GM03348 (cell line): ENCODE data around the gene MYO7B.
"Not testable (repeated sequence)": the region's sequence is repeated elsewhere in the genome, so short reads cannot be mapped to it uniquely, and the experiment has no call there.

Source experiments
- DNase-seq: peaks from one replicate; pipeline ENCODE4 v3.0.0; 2012; ENCODE audit warnings: low spot score

MYO7B gene

DNA sequence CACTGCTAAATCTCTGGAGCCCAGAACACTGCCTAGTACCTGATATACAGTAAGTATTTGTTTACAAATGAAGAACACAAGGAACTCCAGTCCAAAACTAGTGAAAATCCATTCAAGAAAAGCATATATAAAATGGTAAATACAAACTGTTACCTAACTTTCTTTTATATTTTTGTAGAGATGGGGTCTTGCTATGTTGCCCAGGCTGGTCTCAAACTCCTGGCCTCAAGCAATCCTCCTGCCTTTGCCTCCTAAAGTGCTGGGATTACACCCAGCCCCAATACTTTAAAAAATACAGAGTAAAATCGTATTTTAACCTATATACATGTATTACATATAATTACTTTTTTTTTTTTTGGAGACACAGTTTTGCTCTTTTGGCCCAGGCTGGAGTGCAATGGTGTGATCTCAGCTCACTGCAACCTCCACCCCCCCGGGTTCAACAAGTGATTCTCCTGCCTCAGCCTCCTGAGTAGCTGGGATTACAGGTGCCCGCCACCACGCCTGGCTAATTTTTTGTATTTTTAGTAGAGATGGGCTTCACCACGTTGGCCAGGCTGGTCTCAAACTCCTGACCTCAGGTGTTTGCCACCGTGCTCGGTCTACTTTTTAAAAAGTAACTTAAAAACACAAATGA, 11.2 kb upstream of the MYO7B start:
- not testable (repeated sequence) for DNase-seq

DNA sequence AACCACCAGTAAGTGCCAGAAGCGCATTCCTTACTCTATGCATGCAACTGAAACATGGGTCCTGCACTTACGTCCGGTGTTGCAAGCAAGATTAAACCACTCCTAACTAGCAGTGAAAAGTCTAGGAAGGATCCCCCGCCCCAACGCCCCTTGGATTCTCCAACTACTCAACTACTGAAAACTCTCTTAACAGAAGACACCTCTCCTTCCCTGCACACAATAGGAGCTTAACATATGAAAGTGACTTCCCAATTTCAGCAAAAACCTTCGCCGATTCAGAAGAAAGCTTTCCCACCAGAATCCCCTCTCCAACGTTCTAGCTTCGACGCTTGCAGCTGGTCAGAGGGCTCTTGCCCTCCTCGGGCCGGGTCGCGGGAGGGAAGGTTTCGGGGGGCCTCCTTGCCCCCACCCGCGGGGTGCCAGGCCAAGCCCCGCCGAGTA, 9.8 kb upstream of the MYO7B start:
- DNase-seq = peak; percentile 63

- peak; percentile 96 for DNase-seq
Measured at GRCh38 chr2:127526132-127527000, 9.1 kb upstream of the MYO7B start, which contains the start of gene IWS1. IWS1 (minus strand) TSS chr2:127526489; CDS start chr2:127526208, 281 bp downstream.

- DNase-seq = no peak
Measured at GRCh38 chr2:127527001-127527804, 8.3 kb upstream of the MYO7B start.

DNA sequence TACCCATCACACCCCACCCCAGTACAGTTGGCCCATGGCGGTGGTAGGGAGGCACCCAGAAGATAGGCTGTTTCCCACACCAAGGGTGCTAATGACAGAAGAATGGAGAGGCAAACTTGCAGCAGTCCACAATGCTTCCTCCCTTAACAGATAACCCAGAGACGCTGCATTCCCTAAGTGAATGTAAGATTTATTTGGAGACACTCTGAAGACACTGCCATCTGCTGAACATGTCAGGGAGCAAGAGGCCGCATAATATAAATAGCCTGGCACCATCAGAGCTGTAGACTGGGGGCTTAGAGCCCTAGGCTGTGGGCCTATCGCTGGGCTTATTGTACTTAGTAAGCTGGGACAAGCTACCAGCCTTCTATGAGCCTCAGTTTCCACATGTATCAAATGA, 7.0 kb upstream of the MYO7B start:
- no peak for DNase-seq

GRCh38 chr2:127529416-127529815, 6.1 kb upstream of the MYO7B start:
- not testable (repeated sequence) for DNase-seq

DNA sequence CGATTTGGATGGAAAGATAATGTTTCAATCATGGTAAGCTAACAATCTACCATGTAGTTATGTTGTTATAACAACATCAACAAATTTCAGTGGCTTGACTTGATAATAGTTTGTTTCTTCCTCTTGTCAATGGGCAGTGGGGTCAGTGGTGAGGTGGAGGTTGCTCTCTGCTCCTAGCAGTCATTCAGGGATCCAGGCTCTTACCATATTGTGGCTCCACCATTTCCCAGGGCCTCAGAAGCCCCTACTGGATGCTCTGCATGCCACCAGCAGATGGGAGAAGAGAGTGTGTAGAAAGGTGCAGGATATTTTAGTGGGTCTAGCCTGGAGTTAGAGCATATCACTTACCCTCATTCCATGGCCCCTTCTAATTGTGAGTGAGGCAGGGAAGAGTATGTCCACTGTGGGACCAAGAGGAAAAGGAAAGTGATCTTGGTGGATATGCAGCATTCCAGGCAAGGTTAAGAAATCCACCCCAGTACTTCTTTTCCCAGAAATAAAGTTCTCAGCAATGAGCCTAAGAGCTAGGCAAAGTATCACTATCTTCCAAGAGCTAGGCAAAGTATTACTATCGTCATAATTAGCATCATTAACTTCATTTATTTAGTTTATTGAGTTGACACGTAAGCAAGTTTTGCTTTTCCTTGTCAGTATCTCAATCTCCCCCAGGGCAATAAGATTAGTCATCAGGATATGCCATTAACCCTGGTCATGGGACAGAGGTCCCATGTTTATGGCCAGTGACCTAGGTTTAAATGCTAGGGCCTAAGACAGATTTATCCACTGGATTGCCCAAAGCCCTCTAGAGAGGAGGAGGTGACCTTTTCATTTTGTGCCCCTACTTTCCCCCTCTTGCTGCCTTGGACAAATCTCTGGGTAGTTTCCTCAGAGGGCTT, 5.0 kb upstream of the MYO7B start:
- no peak for DNase-seq

- peak; percentile 31 for DNase-seq
Measured at GRCh38 chr2:127531221-127531648, 4.2 kb upstream of the MYO7B start.

DNA sequence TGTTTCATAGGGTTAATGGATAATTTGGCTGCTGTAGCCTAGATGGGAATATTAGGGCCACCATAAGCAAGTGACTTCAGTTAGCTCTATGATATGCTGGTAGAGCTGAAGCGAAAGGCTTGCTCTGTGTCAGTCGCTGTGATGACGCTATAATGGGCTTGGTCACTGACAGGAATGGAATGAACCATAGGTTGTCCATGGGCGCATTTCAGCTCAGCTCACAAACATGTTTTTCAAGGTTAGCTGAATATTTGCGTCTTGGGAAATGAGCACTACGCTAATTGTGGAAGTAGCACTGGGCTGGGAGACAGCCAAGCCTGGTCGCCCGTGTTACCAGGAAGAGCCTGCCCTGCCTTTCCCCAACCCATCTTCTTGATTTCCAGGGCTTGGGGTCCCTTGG, 3.2 kb upstream of the MYO7B start:
- DNase-seq = no peak

DNA sequence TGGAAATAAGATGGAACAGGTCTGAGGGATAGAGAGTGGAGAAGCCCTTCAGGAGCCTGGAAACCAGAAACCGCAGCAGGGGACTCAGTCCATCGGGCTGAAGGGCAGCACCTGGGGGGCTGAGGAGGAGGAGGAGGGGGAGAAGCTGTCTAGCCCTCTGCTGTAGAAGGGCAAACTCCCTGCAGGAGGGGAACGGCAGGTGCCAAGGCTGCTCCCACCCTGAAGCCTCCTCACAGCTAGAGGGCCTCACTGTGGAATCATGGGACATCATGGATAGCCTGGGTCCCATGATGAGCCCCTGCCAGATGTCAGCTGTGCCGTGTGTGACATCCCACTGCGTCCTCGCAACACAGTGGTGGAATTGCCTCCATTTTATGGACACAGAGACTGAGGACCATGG, 435 bp downstream of the MYO7B start:
- no peak for DNase-seq

DNA sequence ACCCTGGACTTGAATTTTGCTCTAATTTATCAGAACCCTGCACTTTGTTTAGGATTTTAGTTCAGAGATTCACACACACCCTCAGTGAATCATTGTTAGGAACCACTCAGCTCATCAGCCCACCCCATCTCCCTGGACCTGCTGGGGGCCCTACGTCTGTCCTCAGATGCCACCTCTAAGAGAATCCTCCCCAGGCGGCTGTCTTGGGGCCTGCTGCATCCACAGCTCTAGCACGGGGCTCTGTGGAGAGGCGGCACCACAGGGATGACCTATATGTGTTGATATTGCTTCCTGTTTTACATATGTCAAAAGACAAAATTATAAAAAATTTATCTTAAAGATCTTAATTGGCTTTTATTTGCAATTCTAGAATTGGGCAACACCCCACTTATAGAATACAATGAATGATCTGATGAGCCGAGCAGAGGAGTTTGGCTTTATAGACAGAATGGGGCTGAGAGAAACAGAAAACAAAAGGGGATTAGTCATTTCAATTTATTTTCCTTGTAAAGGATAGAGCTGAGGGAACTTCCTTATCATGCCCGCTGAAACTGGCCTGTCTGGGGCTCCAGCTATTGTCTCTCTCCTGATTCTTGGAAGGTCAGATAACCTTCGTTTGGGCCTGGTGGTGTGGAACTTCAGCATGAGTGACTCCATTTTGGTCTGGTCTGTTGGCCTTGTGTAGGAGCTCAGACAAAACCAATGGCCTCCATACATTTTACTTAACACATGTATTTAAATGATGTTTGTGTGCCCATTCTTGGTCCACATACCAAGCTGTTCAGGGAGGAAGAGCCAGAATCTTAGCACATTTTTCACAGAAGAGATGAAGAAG, 1.4 kb downstream of the MYO7B start:
- no peak for DNase-seq

DNA sequence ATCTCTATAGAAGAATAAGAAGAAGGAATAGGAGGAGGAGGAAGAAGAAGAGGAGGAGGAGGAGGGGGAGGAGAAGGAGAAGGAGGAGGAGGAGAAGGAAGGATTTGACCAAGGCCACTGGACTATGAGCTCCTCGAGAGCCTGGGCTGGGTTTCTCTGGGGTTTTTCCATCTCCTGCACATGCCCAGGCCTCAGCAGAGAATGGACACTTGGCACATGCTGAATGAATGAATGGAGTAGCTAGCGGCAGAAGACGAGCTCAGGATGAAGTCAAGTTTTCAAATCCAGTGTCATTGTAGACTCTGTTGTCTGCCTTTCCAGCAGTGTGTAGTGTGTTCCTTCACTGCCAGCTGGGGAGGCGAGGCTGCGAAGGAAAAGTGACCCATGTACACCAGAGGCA, 2.2 kb downstream of the MYO7B start:
- DNase-seq = no peak

GRCh38 chr2:127541809-127542208, 6.3 kb downstream of the MYO7B start:
- DNase-seq = peak; percentile 33

- DNase-seq = no peak
Measured at GRCh38 chr2:127542231-127542630, 6.7 kb downstream of the MYO7B start.

- not testable (repeated sequence) for DNase-seq
Measured at GRCh38 chr2:127543013-127543501, 7.6 kb downstream of the MYO7B start.

- DNase-seq = no peak
Measured at GRCh38 chr2:127545189-127545588, 9.7 kb downstream of the MYO7B start.

DNA sequence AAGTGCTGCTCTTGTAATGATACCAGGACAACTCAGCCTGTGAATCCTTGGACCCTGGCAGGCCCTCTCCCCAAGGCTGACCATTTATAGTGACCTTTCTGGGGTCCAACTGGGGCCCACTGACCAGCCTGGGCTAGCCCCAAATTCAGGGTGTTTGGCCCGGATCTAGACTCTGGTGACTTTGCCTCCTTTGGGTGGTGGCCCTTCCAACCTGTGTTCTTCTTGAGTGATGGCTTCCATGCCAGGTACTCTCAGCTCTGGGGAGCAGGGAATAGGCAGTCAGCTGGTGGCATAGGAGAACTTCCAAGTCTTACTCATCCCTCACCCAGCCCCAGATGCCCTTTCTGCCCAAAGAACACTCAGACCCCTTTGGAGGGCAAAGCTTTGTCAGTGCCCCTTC, 10.3 kb downstream of the MYO7B start:
- no peak for DNase-seq

- no peak for DNase-seq
Measured at GRCh38 chr2:127546797-127547196, 11.3 kb downstream of the MYO7B start.

DNA sequence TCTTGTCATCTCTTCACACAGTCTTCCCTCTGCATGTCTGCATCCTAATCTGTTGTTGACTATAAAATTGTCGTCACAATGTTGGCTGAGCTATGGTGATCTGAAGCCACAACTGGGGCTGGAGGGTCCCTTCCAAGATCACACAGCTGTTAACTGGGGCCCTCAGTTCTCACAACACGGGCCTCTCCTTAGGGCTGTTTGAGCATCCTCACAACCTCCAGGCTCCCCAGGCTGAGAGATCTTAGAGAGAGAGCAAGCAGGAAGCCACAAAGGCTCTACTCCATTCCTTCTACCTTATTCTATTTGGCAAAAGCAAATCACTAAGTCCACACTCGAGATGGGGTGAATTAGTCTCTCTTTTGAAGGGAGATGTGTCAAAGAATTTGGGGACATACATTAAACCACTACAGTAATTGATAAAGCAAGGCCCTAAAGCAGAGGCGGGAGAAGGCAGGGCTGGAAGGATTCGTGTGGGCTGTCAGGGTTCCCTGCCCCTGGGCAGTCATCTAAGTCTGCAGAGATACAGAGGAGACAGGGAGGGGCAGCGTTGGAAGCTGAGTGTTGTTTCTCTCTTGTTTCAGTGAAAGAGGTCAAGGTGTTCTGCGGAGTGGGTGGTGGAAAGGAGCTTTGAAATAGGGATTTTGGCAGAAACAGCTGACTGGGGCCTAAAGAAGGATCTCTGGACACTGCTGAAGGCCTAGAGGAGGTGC, 15.9 kb downstream of the MYO7B start:
- no peak for DNase-seq

DNA sequence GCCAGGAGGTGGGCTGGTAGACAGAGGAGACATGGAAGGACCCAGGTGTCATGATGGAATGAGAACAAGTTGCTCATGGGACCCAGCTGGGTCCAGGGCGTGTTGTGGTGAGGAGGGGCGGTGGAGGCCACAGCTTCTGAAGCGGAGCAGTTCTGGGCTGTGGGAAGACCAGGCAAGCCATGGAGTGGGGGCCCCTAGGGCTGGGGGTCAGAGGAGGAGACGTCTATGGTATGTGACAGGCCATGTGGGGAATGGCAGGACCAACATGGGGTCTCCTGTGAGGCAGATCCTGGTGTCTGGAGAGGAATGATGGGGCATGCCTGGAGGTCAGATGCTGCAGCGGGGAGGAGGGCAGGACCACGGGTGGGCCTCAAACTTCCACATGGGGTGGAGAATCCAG, 16.9 kb downstream of the MYO7B start:
- DNase-seq = no peak
